Bronchial epithelial cell (primary cell): ENCODE measurements around the gene EYS. TPM values are rescaled to one million over a fixed set of nuclear protein-coding genes. Genes with fewer than 3 reads are reported as not detected.

Experiments used
- DNase-seq: peaks from one replicate; pipeline ENCODE4 v3.0.0-alpha.2; 2010; ENCODE audit warnings: low read depth
- FAIRE-seq: peaks from 2 replicates; lab custom pipeline; 2011; peaks lifted over from hg19 to GRCh38; lab: Jason Lieb, UNC
- H3K27me3 ChIP-seq: 2 replicates; pipeline ENCODE4 v1.5.1; 2011; ENCODE audit warnings: low read length; ENCODE audit not compliant: control insufficient read depth, insufficient read depth
- H3K36me3 ChIP-seq: 2 replicates; pipeline ENCODE4 v1.5.1; 2011; ENCODE audit warnings: low read length; ENCODE audit not compliant: control insufficient read depth, insufficient read depth
- H3K4me3 ChIP-seq: 2 replicates; pipeline ENCODE4 v1.5.1; 2011; ENCODE audit warnings: mild to moderate bottlenecking, low read depth, low read length, control low read depth
- total RNA-seq: library from RNA; depleted of rRNA; stranded (reverse); fragments of >200 nt; gene quantifications from 2 replicates; pipeline ENCODE4 v1.2.1, GENCODE V29; 2014
- TF ChIP-seq, protein P1 (sequence below): IDR thresholded peaks from 2 replicates; pipeline ENCODE4 v1.5.1; 2011; ENCODE audit warnings: mild to moderate bottlenecking, moderate library complexity, low read length, control low read depth, inconsistent platforms; ENCODE audit not compliant: insufficient read depth, severe bottlenecking

EYS gene
- total RNA-seq, 1 donor from 2014 or later: 0.53 TPM

- TF ChIP-seq, protein P1, sequence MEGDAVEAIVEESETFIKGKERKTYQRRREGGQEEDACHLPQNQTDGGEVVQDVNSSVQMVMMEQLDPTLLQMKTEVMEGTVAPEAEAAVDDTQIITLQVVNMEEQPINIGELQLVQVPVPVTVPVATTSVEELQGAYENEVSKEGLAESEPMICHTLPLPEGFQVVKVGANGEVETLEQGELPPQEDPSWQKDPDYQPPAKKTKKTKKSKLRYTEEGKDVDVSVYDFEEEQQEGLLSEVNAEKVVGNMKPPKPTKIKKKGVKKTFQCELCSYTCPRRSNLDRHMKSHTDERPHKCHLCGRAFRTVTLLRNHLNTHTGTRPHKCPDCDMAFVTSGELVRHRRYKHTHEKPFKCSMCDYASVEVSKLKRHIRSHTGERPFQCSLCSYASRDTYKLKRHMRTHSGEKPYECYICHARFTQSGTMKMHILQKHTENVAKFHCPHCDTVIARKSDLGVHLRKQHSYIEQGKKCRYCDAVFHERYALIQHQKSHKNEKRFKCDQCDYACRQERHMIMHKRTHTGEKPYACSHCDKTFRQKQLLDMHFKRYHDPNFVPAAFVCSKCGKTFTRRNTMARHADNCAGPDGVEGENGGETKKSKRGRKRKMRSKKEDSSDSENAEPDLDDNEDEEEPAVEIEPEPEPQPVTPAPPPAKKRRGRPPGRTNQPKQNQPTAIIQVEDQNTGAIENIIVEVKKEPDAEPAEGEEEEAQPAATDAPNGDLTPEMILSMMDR: no peak
- no peak for FAIRE-seq
These were observed 1907.7 kb downstream of the EYS start for GRCh38 chr6:63799313-63799712.

DNA sequence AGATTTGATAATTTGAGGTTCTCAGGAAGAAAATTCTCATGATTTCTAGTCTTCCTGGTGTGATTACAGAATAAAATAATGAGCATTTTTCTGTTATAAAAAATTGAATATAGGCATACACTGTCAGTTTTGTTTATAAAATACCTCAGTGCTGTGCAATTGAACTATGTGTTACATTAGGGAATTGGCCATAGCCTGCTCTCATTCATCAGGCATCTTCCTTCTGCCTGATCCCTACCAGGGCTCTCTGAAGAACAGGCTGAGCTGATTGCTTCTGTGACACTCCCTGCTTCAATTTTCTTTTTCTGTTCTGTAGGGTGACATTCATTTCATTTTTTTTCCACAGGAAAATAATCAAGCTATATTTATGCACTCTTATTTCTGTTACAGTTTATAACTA lies 1908.6 kb downstream of the EYS start:
- FAIRE-seq: no peak
- no peaks in the 10 kb centered on the region for H3K27me3 ChIP-seq
- DNase-seq: no peak
- no peaks in the 10 kb centered on the region for H3K36me3 ChIP-seq
- H3K4me3 ChIP-seq: no peak overlapping the region
- TF ChIP-seq, protein P1: no peak

More at GRCh38 chr6:63799313-63799712, 1907.7 kb downstream of the EYS start:
- Histone ChIP-seq H3K36me3 (no peaks in the 10 kb centered on the region), H3K27me3 (no peaks in the 10 kb centered on the region), H3K4me3 (no peak overlapping the region)
- no peak for DNase-seq

DNA sequence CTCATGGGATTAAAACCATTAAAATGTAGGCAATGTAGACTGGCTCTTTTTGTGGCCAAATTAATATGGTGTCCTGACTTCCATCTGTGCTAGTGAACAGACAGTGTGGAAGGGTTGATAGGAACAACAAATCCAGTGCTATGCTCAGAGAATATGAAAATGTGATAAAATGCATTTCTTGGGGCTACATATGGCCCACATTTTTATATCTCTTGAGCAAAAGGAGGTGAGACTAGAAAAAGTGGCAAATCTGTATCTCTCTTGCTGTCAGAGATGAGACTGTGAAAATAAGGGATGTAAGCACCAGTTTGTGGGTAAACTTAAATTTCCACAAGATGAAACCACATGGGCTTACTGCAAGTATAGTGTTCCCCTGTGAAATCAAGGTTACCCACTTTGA lies 1909.3 kb downstream of the EYS start:
- no peaks in the 10 kb centered on the region for H3K36me3 ChIP-seq
- no peak for FAIRE-seq
- no peak overlapping the region for H3K4me3 ChIP-seq
- TF ChIP-seq, protein P1: no peak
- no peak for DNase-seq
- H3K27me3 ChIP-seq: no peaks in the 10 kb centered on the region

DNA sequence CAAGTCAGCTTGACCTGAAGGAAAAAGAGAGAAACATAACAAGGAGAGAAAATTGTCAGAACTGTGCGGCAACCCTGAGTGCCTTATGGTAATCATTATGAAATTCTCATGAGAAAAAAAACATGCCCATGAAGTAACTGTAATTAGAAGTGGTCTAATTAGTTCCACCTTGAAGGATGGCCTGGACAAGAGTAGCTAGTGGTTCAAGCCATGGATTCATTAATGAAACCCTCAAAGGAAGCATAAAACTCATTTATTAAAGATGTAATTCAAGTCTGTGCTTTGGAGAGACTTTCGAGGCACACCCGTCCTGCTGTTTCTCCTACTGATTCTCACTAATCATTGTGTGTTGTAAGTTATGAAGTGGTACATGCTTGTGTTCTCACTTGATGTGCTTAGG lies 1911.2 kb downstream of the EYS start:
- H3K36me3 ChIP-seq: no peaks in the 10 kb centered on the region
- no peak for FAIRE-seq
- H3K4me3 ChIP-seq: no peak overlapping the region
- no peaks in the 10 kb centered on the region for H3K27me3 ChIP-seq
- TF ChIP-seq, protein P1: no peak
- DNase-seq: no peak

- no peak for FAIRE-seq
- DNase-seq: no peak
- TF ChIP-seq, protein P1: no peak
- Histone ChIP-seq H3K4me3 (no peak overlapping the region), H3K27me3 (no peaks in the 10 kb centered on the region), H3K36me3 (no peaks in the 10 kb centered on the region)
These were observed 1912.0 kb downstream of the EYS start for GRCh38 chr6:63795006-63795405.

DNA sequence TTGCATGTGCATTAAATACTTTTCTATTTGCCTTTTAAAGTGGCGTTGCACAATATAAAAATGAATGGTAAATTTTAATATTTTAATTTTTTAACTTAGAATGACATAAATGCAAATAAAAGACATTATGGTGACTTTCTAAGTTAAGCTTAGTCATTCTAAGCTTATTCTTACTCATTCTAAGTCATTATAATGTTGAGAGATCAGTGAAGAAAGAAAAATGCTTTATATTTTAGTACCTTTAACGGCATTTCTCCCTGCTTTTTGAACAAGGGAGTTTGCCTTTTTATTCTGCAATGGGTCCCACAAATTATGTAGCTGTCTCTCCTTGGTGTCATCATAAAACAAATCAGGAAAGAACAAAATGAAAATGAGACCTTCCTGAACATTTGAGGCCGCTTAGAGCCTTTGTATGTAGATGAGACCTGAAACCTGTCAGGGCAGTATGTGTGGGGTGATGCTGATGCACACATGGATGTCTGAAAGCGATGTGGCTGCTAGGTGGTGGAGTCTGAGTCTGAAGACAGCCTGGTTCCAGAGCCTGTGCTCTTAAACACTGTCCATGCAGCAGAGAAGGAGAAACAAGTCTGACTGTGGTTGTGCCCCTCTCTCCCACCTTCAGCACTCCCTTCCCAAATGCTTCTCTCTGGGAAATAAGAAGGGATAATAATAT lies 1913.4 kb downstream of the EYS start:
- FAIRE-seq (no peak), DNase-seq (no peak)
- H3K4me3 ChIP-seq: no peak overlapping the region
- H3K36me3 ChIP-seq: no peaks in the 10 kb centered on the region
- TF ChIP-seq, protein P1: no peak
- no peaks in the 10 kb centered on the region for H3K27me3 ChIP-seq
